Measurements from ENCODE around the gene EXPH5. TPM values are rescaled to one million over a fixed set of nuclear protein-coding genes. Genes with fewer than 3 reads are reported as not detected.

Gene EXPH5
- total and polyA plus RNA-seq, 2 of the 8 experiments (the other 6 are each of a cell fraction or from before 2014, with no cell fraction given): 1.1 to 11.5 TPM

DNA sequence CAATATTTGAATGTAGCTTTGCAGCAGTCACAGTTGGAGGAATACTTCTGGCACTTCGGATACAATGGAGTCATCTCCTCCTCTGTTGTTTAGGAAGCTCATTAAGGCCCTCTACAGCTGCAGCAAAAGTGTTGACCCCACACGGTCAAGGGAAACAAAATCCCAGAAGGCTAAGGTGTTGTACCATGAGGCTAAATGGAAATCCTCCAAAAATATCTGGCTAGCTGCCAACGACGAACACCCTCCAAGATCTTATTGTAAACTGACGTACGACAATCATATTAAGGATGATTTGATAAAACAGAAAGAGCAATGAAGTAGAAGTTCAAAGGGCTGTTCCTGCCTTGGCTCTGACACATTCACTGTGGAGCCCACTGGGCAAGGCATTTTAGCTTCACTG lies 99.4 kb downstream of the EXPH5 start:
- H2BK12ac ChIP-seq (ENCODE audit: low read depth, low read length): no peak overlapping the region
- peaks cover 0 to 7% (median 2%) of the 10 kb centered on the region in 4 experiments; a peak in 6 of 7 replicates for H3K4me1 ChIP-seq (replicated peaks in 1 of 4; ENCODE audit: control insufficient read depth in 3 of 4, insufficient read depth in 4 of 4, low read length in 3 of 4)
- no peak overlapping the region for H3K4me2 ChIP-seq (ENCODE audit: insufficient read depth in 1 of 2, low read depth in 2 of 2, low read length in 2 of 2)
- no peak overlapping the region for H2BK15ac ChIP-seq (ENCODE audit: low read length)
- peaks cover 0 to 6% (median 2%) of the 10 kb centered on the region in 4 experiments; a peak in 2 of 7 replicates for H3K27me3 ChIP-seq (replicated peaks in 1 of 4; ENCODE audit: control insufficient read depth in 3 of 4, extremely low read depth in 1 of 4, insufficient read depth in 3 of 4, low read length in 3 of 4)
- H3K4me3 ChIP-seq (ENCODE audit: extremely low read depth in 1 of 4, insufficient read depth in 2 of 4, low read depth in 3 of 4, low read length in 4 of 4): no peak overlapping the region
- no peak overlapping the region for H2AK5ac ChIP-seq (ENCODE audit: low read depth, low read length)
- no peak overlapping the region for H3K14ac ChIP-seq (ENCODE audit: insufficient read length)
- H2BK5ac ChIP-seq (ENCODE audit: low read depth, low read length): no peak overlapping the region
- WGBS, 2 experiments (ENCODE audit: extremely low coverage in 1 of 2, insufficient coverage in 1 of 2, insufficient read length in 1 of 2, insufficient replicate concordance in 2 of 2, low coverage in 1 of 2, low lambda C conversion rate in 2 of 2, missing lambda C conversion rate in 1 of 2): 89% methylated on average over 6 of the region's 6 CpGs; no CpG with 5 or more reads in 1 of the 2 experiments
- H4K8ac ChIP-seq (ENCODE audit: extremely low read depth, insufficient read depth, low read length): no peak overlapping the region
- no peak for DNase-seq (ENCODE audit: low read depth in 1 of 2, low spot score in 2 of 2)
- no peak overlapping the region for H2BK120ac ChIP-seq (replicated peaks; ENCODE audit: low read depth, low read length)
- FAIRE-seq: no peak
- POLR2A ChIA-PET (ENCODE audit: partially characterized antibody): interaction anchor here (1.1 kb wide), 1 partner anchor 9 kb away, joined by 4 read pairs; no protein-coding TSS in a partner anchor
- no peak overlapping the region for H4K5ac ChIP-seq (ENCODE audit: insufficient read length, low read depth, low read length)
- H2AFZ ChIP-seq (ENCODE audit: low read length): no peak overlapping the region
- H4K20me1 ChIP-seq (replicated peaks in 1 of 2; ENCODE audit: control insufficient read depth in 1 of 2, insufficient read depth in 2 of 2, low read length in 2 of 2): no peaks in the 10 kb centered on the region
- H3K79me2 ChIP-seq (ENCODE audit: control insufficient read depth in 1 of 2, insufficient read depth in 2 of 2, low read length in 2 of 2): no peaks in the 10 kb centered on the region
- H3K56ac ChIP-seq (replicated peaks; ENCODE audit: insufficient read length, low read depth, low read length): no peak overlapping the region
- H3K79me1 ChIP-seq (ENCODE audit: low read depth, low read length): no peaks in the 10 kb centered on the region
- H3K36me3 ChIP-seq (ENCODE audit: control insufficient read depth in 2 of 4, insufficient read depth in 4 of 4, low read length in 3 of 4): no peaks in the 10 kb centered on the region
- CTCF ChIA-PET (ENCODE audit: partially characterized antibody): interaction anchor here (1.5 kb wide), 1 partner anchor 9 kb away, joined by 5 read pairs; no protein-coding TSS in a partner anchor
- H3K9me3 ChIP-seq (ENCODE audit: insufficient read depth in 2 of 2, low read depth in 1 of 2, low read length in 1 of 2): no peaks in the 10 kb centered on the region
- no peak overlapping the region for H3K4ac ChIP-seq (replicated peaks; ENCODE audit: insufficient read length, low read depth, low read length)
- H3K27ac ChIP-seq (ENCODE audit: low read depth, low read length): no peak overlapping the region
- H3K9ac ChIP-seq (replicated peaks in 1 of 4; ENCODE audit: extremely low read depth in 1 of 4, low read depth in 3 of 4, low read length in 3 of 4): no peak overlapping the region
- H4K91ac ChIP-seq (replicated peaks; ENCODE audit: insufficient read length, low read length): no peak overlapping the region
- peaks cover 6% of the 10 kb centered on the region; the same call in 1 of the 2 replicates for H3K23me2 ChIP-seq (ENCODE audit: low read depth, low read length)
- no peak overlapping the region for H2BK20ac ChIP-seq (ENCODE audit: low read length)
- no peak overlapping the region for H3K23ac ChIP-seq (ENCODE audit: insufficient read length)
- no peak overlapping the region for H3K18ac ChIP-seq (ENCODE audit: extremely low read depth, low read length)
- TF ChIP-seq, protein P1, sequence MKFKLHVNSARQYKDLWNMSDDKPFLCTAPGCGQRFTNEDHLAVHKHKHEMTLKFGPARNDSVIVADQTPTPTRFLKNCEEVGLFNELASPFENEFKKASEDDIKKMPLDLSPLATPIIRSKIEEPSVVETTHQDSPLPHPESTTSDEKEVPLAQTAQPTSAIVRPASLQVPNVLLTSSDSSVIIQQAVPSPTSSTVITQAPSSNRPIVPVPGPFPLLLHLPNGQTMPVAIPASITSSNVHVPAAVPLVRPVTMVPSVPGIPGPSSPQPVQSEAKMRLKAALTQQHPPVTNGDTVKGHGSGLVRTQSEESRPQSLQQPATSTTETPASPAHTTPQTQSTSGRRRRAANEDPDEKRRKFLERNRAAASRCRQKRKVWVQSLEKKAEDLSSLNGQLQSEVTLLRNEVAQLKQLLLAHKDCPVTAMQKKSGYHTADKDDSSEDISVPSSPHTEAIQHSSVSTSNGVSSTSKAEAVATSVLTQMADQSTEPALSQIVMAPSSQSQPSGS (IDR thresholded peaks at IDR 0.05; ENCODE audit: low read length): no peak
- TF ChIP-seq SP4 (IDR thresholded peaks at IDR 0.05; ENCODE audit: low read length) (no peak), CHD1 (IDR thresholded peaks at IDR 0.05; ENCODE audit: low read depth, low read length) (no peak), CBX8 (IDR thresholded peaks at IDR 0.05; ENCODE audit: borderline replicate concordance, low read depth, low read length) (no peak), TCF12 (IDR thresholded peaks at IDR 0.05; ENCODE audit: low read depth, low read length) (no peak), FOSL1 (IDR thresholded peaks at IDR 0.05; ENCODE audit: insufficient read depth, low read depth, low read length) (no peak), POU5F1 (IDR thresholded peaks at IDR 0.05; ENCODE audit: low read depth, low read length) (no peak)
- TF ChIP-seq, protein P2, sequence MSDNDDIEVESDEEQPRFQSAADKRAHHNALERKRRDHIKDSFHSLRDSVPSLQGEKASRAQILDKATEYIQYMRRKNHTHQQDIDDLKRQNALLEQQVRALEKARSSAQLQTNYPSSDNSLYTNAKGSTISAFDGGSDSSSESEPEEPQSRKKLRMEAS (IDR thresholded peaks at IDR 0.05): no peak
